CD4-positive, CD25-positive, alpha-beta regulatory T cell (primary cell): ENCODE data around the gene ANKRD34A. TPM values are rescaled to one million over a fixed set of nuclear protein-coding genes. Genes with fewer than 3 reads are reported as not detected.
A peak's percentile ranks its signal among the peaks of the same experiment; 100 is the strongest.

Experiments used
- ATAC-seq, 2 donors: fragments of 150-1000 bp; cut with Tn5 transposase; one replicate each; pipeline ENCODE4 v1.10.0; 2021; ENCODE audit warnings: low read depth in 2 of 2, moderate number of reproducible peaks in 2 of 2, moderate library complexity in 1 of 2
- DNase-seq, 3 donors: peaks; one replicate each; pipeline versions ENCODE4 v3.0.0 to v3.0.0-alpha.2; 2012 to 2022; ENCODE audit warnings: mixed read lengths in 1 of 3
- H3K27ac ChIP-seq: one replicate; pipeline ENCODE4 v1.7.0; 2013; ENCODE audit warnings: mild to moderate bottlenecking, low read length; ENCODE audit not compliant: insufficient read depth, poor library complexity, severe bottlenecking
- H3K27me3 ChIP-seq: one replicate; pipeline ENCODE4 v1.7.0; 2013; ENCODE audit warnings: low read length; ENCODE audit not compliant: control insufficient read depth, insufficient read depth
- H3K36me3 ChIP-seq: one replicate; pipeline ENCODE4 v1.7.0; 2013; ENCODE audit warnings: mild to moderate bottlenecking, low read length, moderate library complexity; ENCODE audit not compliant: control insufficient read depth, insufficient read depth
- H3K4me1 ChIP-seq: 2 replicates; pipeline ENCODE4 v1.7.0; 2013; ENCODE audit warnings: mild to moderate bottlenecking, low read length; ENCODE audit not compliant: insufficient read depth, control insufficient read depth, poor library complexity, severe bottlenecking
- H3K4me3 ChIP-seq: one replicate; pipeline ENCODE4 v1.7.0; 2013; ENCODE audit warnings: low read depth, mild to moderate bottlenecking, low read length, moderate library complexity
- H3K9me3 ChIP-seq, 2 experiments: 1 replicate in 1 of 2; 2 replicates in 1 of 2; pipeline ENCODE4 v1.7.0; 2013; ENCODE audit warnings: low read length in 2 of 2, mild to moderate bottlenecking in 1 of 2, moderate library complexity in 1 of 2; ENCODE audit not compliant: control insufficient read depth in 2 of 2
- H3K27ac Mint-ChIP-seq, 3 donors: one replicate each; pipeline ENCODE4 v1.8.0; 2020 to 2022; ENCODE audit warnings: mild to moderate bottlenecking in 3 of 3, mixed read lengths in 3 of 3, moderate library complexity in 2 of 3
- H3K27me3 Mint-ChIP-seq: one replicate; pipeline ENCODE4 v1.8.0; 2022; ENCODE audit warnings: mild to moderate bottlenecking, mixed read lengths
- H3K36me3 Mint-ChIP-seq: one replicate; pipeline ENCODE4 v1.8.0; 2020; ENCODE audit warnings: mixed read lengths
- H3K4me1 Mint-ChIP-seq, 4 donors: one replicate each; pipeline ENCODE4 v1.8.0; 2020 to 2022; ENCODE audit warnings: mixed read lengths in 4 of 4, mild to moderate bottlenecking in 1 of 4
- H3K4me3 Mint-ChIP-seq, 4 donors: one replicate each; pipeline ENCODE4 v1.8.0; 2020 to 2022; ENCODE audit warnings: mild to moderate bottlenecking in 4 of 4, mixed read lengths in 4 of 4, moderate library complexity in 3 of 4
- H3K9me3 Mint-ChIP-seq, 7 donors: one replicate each; pipeline ENCODE4 v1.8.0; 2020 to 2022; ENCODE audit warnings: mixed read lengths in 7 of 7, mild to moderate bottlenecking in 3 of 7, moderate library complexity in 2 of 7
- polyA plus RNA-seq, 4 donors: library from polyadenylated mRNA; unstranded; fragments of 300-500 nt; fragmentation: Illumina TruSeq; gene quantifications; one replicate each; pipeline ENCODE4 v1.2.3, GENCODE V29; 2021
- total RNA-seq: library from RNA; stranded (reverse); gene quantifications from one replicate; pipeline ENCODE4 v1.2.3, GENCODE V29; 2022

ANKRD34A gene
- total and polyA plus RNA-seq, 5 donors from 2014 or later = 0.07 to 1.6 (median 0.35) TPM

DNA sequence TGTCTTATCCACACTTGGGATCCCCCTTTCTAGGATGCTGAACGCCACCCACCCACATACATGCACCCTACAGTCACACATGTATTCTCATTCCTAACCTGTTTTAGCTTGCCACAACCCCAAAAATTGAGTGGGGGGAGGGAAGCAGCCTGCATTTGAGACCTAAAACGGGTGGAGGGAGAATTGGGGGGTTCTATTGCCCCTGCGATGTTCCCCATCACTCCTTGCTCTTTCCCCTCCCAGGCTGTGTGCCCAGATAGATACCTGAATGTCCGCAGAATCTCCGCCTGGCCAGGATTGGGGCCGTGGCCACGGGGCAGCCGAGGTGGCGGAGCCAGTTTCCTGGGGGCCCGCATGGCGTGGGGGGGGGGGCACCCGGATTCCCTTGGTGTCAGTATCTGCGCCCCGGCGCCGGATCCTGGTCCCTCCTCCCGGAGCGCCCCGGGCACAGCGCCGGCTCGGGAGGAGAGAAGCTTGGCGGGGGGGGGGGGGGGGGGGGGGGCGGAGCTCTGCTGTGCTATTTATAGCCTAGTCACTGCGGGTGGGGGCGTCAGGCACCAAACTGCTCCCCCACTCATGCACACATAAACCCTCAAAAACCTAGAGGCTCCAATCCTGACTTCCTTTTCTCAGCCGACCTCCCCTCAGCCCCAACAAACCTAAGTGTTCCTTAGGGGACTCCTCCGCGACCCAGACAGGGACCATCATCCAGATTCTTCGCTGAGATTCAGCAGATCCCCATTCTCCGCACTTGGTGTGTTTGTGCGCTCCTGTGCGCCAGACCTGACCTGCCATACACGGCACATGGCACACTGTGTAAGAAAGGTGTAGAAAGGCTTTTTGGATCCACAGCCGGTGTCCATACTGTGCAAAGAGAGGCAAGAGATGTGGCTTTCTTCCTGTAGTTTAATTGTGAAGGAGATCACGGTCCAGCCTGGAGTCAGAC lies 1.9 kb downstream of the ANKRD34A start:
- DNase-seq (peak in 2 of 3 donors; percentile 27 to 41), ATAC-seq (no peak)
- Histone ChIP-seq H3K27me3 (no peaks in the 10 kb centered on the region), H3K4me3 (peak overlapping the region; percentile 97), H3K27ac (peak overlapping the region; percentile 82), H3K36me3 (no peaks in the 10 kb centered on the region), H3K4me1 (peaks cover 64% of the 10 kb centered on the region), H3K9me3 (no peaks in the 10 kb centered on the region)
- peaks cover 19 to 71% (median 50%) of the 10 kb centered on the region in 4 donors for H3K4me1 Mint-ChIP-seq
- peaks cover 3% of the 10 kb centered on the region for H3K36me3 Mint-ChIP-seq
- peak overlapping the region; percentile 96 to 99 (median 96) for H3K27ac Mint-ChIP-seq
- peaks cover 0 to 2% (median 0%) of the 10 kb centered on the region in 7 donors for H3K9me3 Mint-ChIP-seq
- H3K27me3 Mint-ChIP-seq = no peaks in the 10 kb centered on the region
- peak overlapping the region; percentile 95 to 97 (median 96) for H3K4me3 Mint-ChIP-seq

DNA sequence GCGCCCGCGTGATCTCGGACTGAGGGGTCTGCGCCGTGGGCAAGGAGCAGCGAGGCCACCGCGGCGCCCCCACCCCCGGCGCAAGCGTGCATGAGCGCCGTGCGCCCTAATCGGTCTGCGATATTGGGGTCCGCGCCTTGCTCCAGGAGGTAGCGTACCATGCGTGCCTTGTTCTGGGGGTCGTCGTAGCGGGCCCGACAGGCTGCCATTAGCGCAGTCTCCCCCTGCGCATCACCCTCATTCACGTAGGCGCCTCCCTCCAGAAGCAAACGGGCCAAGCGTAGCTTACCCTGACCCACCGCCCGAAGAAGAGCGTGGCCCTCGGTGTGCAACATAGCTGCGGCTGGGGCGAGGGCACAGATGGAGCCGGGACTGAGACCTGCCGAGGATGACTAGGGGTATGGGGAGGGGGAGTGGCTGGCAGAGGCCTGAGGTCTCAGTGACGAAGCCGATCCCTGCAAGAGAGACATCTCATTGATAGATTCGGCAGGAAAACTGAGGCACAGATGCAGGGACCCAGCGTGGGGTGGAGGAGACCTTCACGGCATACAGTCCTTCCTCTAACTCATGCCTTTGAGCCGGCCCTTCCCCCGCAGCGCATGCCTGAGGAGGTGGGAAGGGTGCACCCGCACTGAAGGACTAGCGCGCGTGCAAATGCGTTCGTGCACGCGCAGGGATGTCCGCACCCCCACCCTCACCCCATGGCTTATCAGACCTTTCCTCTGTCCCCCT lies 2.8 kb downstream of the ANKRD34A start:
- no peaks in the 10 kb centered on the region for H3K27me3 ChIP-seq
- peaks cover 72% of the 10 kb centered on the region for H3K4me1 ChIP-seq
- Mint-ChIP-seq H3K9me3 (no peaks in the 10 kb centered on the region), H3K4me1 (peaks cover 24 to 71% (median 56%) of the 10 kb centered on the region in 4 donors), H3K36me3 (no peaks in the 10 kb centered on the region), H3K27me3 (no peaks in the 10 kb centered on the region), H3K27ac (peak overlapping the region; percentile 45 to 96 (median 94)), H3K4me3 (peak overlapping the region; percentile 93 to 97 (median 96))
- DNase-seq = peak in 2 of 3 donors; percentile 48 to 55
- H3K27ac ChIP-seq = peak overlapping the region; percentile 82
- peak overlapping the region; percentile 88 for H3K4me3 ChIP-seq
- ATAC-seq = no peak
- no peaks in the 10 kb centered on the region for H3K36me3 ChIP-seq
- no peaks in the 10 kb centered on the region for H3K9me3 ChIP-seq

DNA sequence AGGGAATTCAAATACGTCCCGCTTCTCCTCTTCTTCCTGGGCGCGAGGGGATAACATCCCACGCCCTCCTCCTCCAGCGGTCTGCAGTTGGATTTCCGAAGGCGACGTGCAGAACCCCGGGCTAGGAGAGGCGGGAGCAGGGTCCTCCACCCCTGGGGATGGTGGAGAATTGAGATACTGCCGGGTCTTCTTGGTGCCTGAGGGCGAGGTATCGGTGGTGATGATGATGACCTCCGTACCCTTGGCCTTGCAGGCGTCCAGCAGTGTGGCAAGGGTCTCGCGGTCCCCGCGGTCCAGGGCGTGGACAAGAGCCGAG lies 3.3 kb downstream of the ANKRD34A start:
- Histone ChIP-seq H3K9me3 (no peaks in the 10 kb centered on the region), H3K4me1 (peaks cover 77% of the 10 kb centered on the region), H3K36me3 (no peaks in the 10 kb centered on the region), H3K27ac (peak overlapping the region; percentile 69), H3K27me3 (no peaks in the 10 kb centered on the region), H3K4me3 (peak overlapping the region; percentile 88)
- H3K9me3 Mint-ChIP-seq = no peaks in the 10 kb centered on the region
- peaks cover 24 to 77% (median 60%) of the 10 kb centered on the region in 4 donors for H3K4me1 Mint-ChIP-seq
- ATAC-seq = no peak
- no peaks in the 10 kb centered on the region for H3K36me3 Mint-ChIP-seq
- H3K27ac Mint-ChIP-seq = peak overlapping the region; percentile 84 to 96 (median 94)
- peak overlapping the region; percentile 93 to 97 (median 96) for H3K4me3 Mint-ChIP-seq
- DNase-seq = no peak
- no peaks in the 10 kb centered on the region for H3K27me3 Mint-ChIP-seq

DNA sequence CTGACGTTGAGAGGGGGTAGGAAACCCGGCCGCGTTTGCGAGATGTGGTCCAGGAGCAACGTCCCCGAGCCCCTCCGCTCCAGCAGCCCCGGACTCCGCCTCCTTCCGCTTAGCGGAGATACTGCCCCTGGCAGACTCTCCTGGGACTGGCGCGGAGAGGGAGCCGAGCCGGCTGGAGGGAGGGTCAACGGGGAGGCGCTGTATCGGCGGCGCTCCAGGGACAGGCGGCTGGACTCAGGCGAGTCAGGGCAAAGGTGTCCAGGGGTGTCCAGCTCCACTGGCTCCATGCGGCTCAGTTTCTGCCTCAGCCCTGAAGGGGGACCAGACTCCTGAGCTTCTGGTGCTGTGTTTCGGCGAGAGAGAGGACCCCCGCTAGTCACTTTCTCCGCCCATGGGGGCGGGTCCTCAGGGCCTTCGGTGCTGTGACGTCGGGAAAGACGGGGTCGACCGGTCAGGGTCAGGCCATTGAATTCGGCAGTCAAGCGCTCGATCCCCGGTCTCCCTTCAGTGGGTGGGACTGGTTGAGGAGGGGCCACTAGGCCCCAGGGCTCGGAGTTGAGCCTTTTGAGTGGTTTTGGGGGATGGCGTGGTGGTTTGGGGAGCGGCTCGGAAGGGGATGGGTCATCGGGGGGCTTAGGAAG lies 3.8 kb downstream of the ANKRD34A start:
- Histone ChIP-seq H3K27ac (peak overlapping the region; percentile 69), H3K4me3 (peak overlapping the region; percentile 88), H3K27me3 (no peaks in the 10 kb centered on the region), H3K36me3 (no peaks in the 10 kb centered on the region), H3K4me1 (peaks cover 79% of the 10 kb centered on the region), H3K9me3 (no peaks in the 10 kb centered on the region)
- H3K9me3 Mint-ChIP-seq = no peaks in the 10 kb centered on the region
- DNase-seq (peak; percentile 41 to 64 (median 53)), ATAC-seq (no peak)
- H3K4me1 Mint-ChIP-seq = peaks cover 24 to 79% (median 65%) of the 10 kb centered on the region in 4 donors
- peak overlapping the region; percentile 84 to 96 (median 94) for H3K27ac Mint-ChIP-seq
- H3K27me3 Mint-ChIP-seq = no peaks in the 10 kb centered on the region
- H3K36me3 Mint-ChIP-seq = no peaks in the 10 kb centered on the region
- peak overlapping the region; percentile 93 to 97 (median 96) for H3K4me3 Mint-ChIP-seq

DNA sequence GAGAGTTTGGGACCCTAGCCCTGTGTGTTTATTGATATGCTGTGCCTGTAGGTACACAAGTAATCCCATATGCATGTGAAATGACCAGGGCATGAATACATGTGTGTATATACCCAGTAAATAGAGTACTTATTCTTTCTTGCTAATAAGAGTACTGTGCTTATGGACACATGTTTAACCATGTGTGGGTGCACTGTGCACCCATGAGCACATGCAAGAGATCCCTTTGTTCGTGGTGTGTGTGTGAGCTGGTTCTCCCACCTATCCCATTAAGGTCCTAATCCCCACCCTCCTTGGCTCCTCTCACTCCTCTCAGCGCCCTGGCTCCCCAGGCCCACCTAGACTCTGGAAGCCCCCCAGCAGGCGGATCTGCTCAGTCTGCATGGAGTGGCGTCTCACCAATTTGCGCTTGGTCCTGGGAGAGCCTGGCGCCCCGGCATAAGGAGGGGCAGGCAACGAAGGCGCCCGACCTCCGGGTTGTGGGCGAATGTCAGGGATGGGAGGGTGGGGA lies 4.4 kb downstream of the ANKRD34A start:
- no peak overlapping the region for H3K4me3 ChIP-seq
- H3K4me1 Mint-ChIP-seq = peaks cover 25 to 79% (median 66%) of the 10 kb centered on the region in 4 donors
- H3K4me3 Mint-ChIP-seq = peak overlapping the region; percentile 72 to 100 (median 96)
- H3K36me3 Mint-ChIP-seq = no peaks in the 10 kb centered on the region
- ATAC-seq (no peak), DNase-seq (no peak)
- H3K27ac Mint-ChIP-seq = peak overlapping the region; percentile 60 to 96 (median 94)
- no peaks in the 10 kb centered on the region for H3K9me3 ChIP-seq
- H3K4me1 ChIP-seq = peaks cover 79% of the 10 kb centered on the region
- no peaks in the 10 kb centered on the region for H3K27me3 ChIP-seq
- H3K36me3 ChIP-seq = no peaks in the 10 kb centered on the region
- peak overlapping the region; percentile 69 for H3K27ac ChIP-seq
- no peaks in the 10 kb centered on the region for H3K9me3 Mint-ChIP-seq
- H3K27me3 Mint-ChIP-seq = no peaks in the 10 kb centered on the region

DNA sequence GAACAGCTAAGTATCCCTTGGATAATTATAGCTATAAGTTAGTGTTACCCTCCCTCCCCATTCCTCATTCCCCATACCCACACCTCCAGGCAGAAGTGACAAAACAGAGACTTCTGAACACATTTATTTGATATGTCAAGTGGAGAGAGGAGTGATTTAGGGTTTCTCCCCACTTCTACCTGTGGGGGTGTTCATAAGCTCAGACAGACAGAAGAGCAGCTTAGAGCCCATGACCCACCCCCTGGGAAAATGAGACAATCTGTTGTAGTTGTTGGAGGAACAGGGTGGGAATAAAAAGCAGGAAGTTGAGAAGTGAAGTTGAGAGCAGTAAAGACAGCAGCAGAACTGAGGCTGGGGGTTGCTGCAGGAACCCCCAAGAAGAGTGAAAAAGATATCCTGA lies 5.0 kb downstream of the ANKRD34A start:
- Histone ChIP-seq H3K4me1 (peaks cover 84% of the 10 kb centered on the region), H3K27me3 (no peaks in the 10 kb centered on the region), H3K27ac (peak overlapping the region; percentile 85), H3K36me3 (no peaks in the 10 kb centered on the region), H3K4me3 (no peak overlapping the region), H3K9me3 (no peaks in the 10 kb centered on the region)
- Mint-ChIP-seq H3K4me3 (peak overlapping the region; percentile 72 to 100 (median 96)), H3K9me3 (no peaks in the 10 kb centered on the region), H3K4me1 (peaks cover 28 to 81% (median 68%) of the 10 kb centered on the region in 4 donors), H3K36me3 (no peaks in the 10 kb centered on the region), H3K27ac (peak overlapping the region; percentile 60 to 96 (median 94)), H3K27me3 (no peaks in the 10 kb centered on the region)
- ATAC-seq (no peak), DNase-seq (no peak)

DNA sequence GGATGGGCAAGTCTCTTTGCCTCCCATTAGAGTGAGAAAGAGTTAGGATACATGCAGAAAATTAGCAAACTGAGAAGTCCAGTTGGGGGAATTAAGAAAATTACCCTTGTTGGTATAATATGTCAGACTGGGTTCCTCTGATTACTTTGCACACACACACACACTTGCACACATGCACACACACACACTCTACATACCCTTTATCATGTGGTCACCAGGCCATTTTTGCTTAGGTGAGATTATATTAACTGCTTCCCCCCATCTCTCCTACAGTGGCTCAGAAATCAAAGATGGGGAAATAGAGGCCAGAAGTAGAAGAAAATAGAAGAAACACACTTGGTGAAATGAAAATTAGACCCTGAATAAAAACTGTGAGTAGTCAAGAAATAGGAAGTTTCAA lies 5.6 kb downstream of the ANKRD34A start:
- H3K27ac Mint-ChIP-seq = peak overlapping the region; percentile 79 to 94 (median 91)
- no peaks in the 10 kb centered on the region for H3K27me3 Mint-ChIP-seq
- no peaks in the 10 kb centered on the region for H3K36me3 Mint-ChIP-seq
- ATAC-seq (no peak), DNase-seq (no peak)
- Histone ChIP-seq H3K4me3 (peak overlapping the region; percentile 82), H3K4me1 (peaks cover 84% of the 10 kb centered on the region), H3K36me3 (no peaks in the 10 kb centered on the region), H3K9me3 (no peaks in the 10 kb centered on the region), H3K27me3 (no peaks in the 10 kb centered on the region), H3K27ac (peak overlapping the region; percentile 85)
- peak overlapping the region; percentile 72 to 100 (median 96) for H3K4me3 Mint-ChIP-seq
- H3K9me3 Mint-ChIP-seq = no peaks in the 10 kb centered on the region
- H3K4me1 Mint-ChIP-seq = peaks cover 31 to 81% (median 68%) of the 10 kb centered on the region in 4 donors
